Measurements from ENCODE around the gene ATP5PB.

The ATP5PB gene

DNA sequence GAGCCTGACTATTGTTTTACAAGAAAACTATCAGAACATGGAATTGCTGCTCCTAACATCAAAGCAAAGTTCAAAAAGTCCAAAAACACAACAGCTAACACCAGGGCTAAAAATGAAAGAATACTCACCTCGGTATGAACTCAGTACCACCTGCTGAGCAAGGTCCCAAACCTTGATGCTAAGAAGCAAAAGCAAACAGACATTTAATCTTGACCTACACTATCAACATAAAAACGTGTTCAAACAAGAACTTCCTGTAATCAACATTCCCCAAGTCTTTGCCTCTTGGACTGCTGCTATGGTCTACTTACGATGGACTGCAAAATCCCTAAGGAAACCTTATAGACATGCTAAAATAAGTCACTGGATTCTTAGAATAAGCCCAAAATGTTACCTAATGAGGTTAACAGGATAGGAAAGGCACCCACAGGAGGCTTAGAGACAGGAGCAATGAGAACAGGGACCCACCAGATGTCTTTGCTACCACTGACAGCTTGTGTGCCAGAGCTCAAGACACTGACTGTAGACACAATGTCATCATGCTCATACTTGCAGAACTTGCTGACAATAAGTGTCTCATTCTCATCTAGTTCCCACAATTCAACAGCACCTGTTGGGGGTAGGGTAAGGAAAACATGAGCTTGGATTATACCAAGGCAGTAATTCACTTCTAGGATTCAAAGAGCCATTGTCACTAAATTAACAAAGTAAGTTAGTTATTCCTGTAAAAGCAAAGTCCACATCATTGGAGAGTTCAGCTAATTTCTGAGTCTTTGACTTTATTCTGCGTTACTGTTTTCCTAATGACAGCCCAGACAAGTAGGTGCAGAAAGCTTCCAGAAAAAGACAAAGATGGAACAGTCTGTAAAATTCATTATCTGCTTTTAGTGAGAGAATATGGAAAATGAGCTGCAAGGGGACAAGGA is 2.0 kb upstream of the ATP5PB start:
- DNase-seq = no peak

DNA sequence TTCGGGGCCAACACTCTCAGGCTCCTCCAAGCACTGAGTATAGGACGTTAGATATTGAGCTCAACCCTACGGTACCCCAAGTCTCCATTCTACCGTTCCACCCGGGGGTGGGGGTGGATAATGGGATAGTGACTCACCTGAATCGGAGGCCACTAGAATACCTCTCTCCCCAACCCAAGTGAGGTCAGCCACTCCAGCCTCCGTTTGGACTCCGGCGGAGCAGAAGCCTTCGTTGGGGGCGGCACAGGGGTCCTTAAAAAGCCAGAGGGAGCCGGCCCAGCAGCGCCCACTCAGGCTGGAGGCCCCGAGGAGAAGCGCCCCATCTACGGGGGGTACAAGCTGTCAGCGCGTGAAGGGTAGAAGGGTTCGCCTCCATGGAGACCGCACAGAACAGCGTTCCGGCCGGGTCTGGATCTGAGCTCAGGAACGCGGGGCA is 764 bp upstream of the ATP5PB start:
- no peak for DNase-seq

DNA sequence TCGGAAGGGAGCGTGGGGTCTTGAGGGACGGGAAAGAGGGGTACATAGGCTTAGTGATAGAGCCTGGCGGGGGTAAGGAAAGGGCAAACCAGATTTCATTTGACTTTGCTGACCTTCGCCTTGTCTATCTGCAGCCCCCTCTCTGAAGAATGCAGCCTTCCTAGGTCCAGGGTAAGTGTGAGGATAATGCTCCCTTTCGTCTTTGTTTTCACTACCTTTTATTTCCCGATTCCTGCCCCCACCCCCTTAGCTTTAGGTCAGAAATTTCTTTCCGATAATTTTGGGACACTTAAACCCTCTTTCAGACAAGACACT is 396 bp downstream of the ATP5PB start:
- DNase-seq = no peak

- no peak for DNase-seq
These were observed 921 bp downstream of the ATP5PB start for GRCh38 chr1:111450185-111450584.

GRCh38 chr1:111452581-111452980 is 3.3 kb downstream of the ATP5PB start:
- DNase-seq = no peak

GRCh38 chr1:111453706-111454105 is 4.4 kb downstream of the ATP5PB start:
- DNase-seq = no peak

DNA sequence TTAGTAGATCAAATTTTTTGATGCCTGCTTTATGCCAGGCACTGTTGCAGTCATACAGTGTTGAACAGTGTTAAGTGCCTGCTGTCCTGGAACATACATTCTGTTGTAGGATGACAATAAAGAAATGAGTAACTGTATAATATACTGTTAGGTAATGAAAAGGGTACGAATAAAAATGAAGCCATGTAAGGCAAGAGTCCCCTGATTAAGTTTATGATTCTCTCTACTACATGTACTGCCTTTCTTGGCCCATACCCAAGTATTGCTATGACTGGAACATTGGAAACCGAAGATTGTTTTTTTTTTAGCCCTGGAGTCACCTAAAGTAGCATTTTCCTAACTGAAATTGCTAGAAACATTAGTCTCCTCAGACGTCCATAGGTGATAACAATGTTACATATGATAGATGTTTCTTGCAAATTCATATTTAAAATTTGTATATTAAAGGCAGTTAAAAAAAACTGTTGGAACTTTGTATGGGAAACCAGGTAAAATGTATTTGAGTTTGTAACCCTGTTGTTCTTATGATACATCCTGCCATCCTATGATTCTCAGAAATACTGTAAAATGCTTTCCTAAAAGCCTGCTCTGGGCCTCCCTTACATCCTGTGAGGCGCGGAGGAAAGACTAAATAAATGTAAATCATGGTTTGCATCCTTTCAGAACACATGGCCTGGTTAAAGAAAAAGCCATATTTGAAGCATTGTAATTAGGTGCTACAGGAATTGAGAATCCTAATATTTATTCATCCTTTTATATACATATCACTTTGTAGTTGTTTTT is 5.8 kb downstream of the ATP5PB start:
- no peak for DNase-seq

GRCh38 chr1:111455642-111456031 is 6.4 kb downstream of the ATP5PB start:
- DNase-seq = no peak

- DNase-seq = no peak
These were observed 12.5 kb downstream of the ATP5PB start for GRCh38 chr1:111461765-111462164.

DNA sequence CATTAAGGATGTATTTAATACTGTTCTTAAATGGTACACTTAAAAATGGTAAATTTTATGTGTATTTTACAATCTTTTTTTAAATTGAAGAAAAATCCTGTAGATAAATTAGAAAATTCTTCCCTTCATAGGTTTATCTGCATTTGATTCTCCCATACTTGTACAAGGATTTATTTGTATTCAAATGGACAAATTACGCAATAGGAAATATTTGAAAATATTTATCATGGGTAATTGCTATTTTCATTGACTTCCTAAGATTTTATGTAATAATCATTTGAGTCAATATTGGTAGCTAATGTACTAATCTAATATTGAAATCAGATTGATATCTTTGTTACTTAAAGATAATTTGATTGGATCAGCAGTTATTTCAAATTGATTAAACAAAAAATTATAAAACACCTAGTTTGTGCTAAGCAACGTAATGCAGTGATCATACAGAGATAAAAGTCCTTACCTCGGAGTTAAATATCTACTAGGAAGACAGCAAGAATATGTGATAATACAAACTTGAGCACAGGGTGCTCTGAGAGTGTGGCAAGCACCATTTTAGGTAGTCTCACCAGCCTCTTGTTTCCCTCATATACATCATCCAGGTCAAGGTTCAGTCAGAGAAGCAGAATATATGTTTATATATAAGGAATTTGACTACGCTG is 13.2 kb downstream of the ATP5PB start:
- no peak for DNase-seq

DNA sequence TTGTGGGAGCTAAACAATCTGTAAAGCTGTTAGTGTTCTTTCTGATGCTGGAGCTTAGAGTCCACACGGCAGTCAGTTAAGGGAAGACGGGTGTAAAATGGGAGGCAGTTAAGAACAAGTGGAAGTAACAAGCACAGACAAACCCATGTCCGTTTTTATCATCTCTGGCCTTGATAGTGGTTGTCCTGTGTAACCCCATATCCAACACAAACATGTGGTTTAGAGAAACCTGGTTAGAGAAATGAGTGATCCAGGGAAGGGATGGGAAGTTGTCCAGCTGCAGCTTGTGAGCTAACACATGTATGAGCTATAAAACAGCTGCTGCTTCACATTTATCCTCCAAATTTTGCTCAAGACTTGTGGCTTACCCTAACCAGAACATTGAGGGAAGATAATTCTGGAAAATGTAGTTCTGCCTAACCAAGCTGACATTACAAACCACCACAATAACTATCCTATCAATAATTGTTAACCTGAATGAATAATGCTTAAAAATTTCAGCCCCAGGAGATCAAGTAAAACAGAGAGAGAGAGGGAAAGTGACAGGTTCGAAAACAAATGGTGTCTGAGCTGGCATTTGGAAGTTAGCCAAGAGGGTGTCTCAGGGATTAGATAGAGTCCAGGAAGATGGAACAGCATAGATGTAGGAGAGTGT is 13.9 kb downstream of the ATP5PB start:
- DNase-seq = no peak

- no peak for DNase-seq
These were observed 16.5 kb downstream of the ATP5PB start for GRCh38 chr1:111465754-111466153.

GRCh38 chr1:111466480-111466879 is 17.2 kb downstream of the ATP5PB start:
- DNase-seq = no peak

GRCh38 chr1:111467865-111468716 is 18.8 kb downstream of the ATP5PB start:
- no peak for DNase-seq

GRCh38 chr1:111468717-111469100 is 19.4 kb downstream of the ATP5PB start:
- DNase-seq = no peak

GRCh38 chr1:111469539-111469938 is 20.3 kb downstream of the ATP5PB start:
- no peak for DNase-seq

DNA sequence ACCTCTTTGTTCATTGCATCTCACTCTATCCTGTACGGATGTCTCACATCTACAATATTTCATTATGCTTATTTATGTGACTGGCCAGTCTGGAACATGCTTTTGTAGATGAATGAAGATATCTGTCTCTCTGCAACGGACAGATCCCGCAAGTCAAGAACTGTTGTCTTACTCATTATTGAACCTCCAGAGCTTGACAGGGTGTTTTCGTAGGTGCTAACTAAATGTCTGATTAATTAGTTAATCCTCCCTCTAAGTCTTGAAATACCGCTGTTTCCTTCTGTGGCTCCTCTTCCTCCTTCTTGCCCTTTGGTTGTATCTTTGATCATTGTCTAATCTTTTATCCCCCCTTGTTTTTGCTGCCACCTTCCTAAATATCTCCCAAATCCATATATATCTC is 21.3 kb downstream of the ATP5PB start:
- no peak for DNase-seq

DNA sequence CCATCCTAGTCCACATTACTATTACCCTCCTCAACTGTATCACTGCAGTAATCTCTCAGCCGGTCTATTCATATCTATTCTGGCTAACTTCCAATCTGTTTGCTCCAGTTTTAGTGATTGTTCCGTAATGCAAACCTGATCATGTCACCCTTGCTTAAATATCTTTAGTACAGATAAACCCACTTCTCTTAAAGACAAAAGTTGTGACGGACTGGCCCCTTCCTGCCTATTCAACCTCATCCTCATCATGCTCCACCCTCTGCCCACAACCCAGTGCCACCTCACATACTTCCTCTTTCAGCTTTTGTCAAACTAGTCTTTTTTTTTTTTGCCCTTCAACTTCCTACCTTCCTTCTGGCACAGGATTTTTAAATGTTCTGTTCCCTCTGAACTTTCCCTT is 21.7 kb downstream of the ATP5PB start:
- no peak for DNase-seq

DNA sequence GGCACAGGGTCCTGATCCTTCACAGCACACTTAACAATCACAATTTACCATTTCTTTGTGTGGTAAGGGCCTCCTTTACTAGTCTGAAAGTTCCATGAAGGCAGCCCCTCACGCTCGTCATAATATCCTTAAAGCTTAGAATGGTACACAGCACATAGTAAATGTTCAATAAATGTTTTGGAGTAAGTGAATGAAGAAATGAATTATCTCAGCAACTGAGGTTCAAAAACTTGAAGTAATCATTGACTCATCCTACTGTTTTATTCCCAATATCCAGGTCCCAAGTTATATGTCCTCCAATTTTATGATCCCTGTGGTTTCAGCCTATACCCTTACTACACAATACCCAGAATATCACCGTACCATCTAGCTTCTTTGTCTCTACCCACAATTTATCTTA is 22.3 kb downstream of the ATP5PB start:
- DNase-seq = no peak

- no peak for DNase-seq
These were observed 24.8 kb downstream of the ATP5PB start for GRCh38 chr1:111474106-111474505.

DNA sequence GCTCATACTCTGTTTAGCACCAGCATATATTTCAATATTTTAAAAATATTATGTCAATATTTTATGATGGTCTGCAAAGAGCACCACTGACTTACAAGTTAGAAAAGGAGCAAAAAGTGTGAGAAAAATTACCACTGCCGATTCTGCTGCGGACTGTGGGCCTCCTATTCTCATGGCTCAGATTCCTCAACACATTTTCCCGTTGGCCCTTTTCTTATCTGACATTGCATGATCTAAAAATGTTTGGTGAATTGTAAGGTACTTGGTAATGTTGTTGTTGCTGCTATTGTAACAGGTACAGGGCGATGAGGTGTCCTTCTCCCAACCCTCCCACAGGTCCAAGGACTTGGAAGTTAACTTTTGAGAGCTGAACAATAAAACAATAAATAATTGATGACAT is 25.3 kb downstream of the ATP5PB start:
- DNase-seq = no peak

- DNase-seq = no peak
These were observed 26.4 kb downstream of the ATP5PB start for GRCh38 chr1:111475701-111476100.
